Vagina (tissue), 2 donors: Measurements from ENCODE around the gene SMG6.

Experiments used
- POLR2A ChIP-seq, 2 donors: fragments of 450-650 bp; IDR thresholded peaks; one replicate each; pipeline ENCODE4 v1.6.1; 2017; ENCODE audit warnings: antibody characterized with exemption in 2 of 2, mild to moderate bottlenecking in 2 of 2, moderate library complexity in 2 of 2
- TF ChIP-seq, protein P1 (sequence below), 3 experiments: fragments of 450-650 bp in 2 of 3; fragments of 200-600 bp in 1 of 3; sonication (generic) in 1 of 3; IDR thresholded peaks; one replicate each; pipeline ENCODE4 v1.5.1; 2017 to 2019; ENCODE audit warnings: antibody characterized with exemption in 3 of 3, mild to moderate bottlenecking in 2 of 3, moderate library complexity in 2 of 3

DNA sequence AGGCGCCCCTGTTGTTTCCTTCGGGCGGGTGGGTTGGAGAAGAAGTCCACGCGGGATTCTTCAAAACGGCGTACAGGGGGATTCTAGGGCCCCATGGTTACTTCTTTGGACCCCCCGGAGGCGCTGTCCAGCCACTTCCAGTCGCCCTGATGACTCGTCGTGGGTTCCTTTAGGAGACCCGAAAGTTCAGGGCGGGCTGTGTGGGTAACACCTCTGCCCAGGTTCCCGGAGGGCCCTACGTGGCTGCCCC, 249.4 kb downstream of the SMG6 start:
- TF ChIP-seq, protein P1, sequence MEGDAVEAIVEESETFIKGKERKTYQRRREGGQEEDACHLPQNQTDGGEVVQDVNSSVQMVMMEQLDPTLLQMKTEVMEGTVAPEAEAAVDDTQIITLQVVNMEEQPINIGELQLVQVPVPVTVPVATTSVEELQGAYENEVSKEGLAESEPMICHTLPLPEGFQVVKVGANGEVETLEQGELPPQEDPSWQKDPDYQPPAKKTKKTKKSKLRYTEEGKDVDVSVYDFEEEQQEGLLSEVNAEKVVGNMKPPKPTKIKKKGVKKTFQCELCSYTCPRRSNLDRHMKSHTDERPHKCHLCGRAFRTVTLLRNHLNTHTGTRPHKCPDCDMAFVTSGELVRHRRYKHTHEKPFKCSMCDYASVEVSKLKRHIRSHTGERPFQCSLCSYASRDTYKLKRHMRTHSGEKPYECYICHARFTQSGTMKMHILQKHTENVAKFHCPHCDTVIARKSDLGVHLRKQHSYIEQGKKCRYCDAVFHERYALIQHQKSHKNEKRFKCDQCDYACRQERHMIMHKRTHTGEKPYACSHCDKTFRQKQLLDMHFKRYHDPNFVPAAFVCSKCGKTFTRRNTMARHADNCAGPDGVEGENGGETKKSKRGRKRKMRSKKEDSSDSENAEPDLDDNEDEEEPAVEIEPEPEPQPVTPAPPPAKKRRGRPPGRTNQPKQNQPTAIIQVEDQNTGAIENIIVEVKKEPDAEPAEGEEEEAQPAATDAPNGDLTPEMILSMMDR (IDR thresholded peaks at IDR 0.05): no peak
- no peak for TF ChIP-seq POLR2A (IDR thresholded peaks at IDR 0.05)
